ENCODE data around the gene AACS.
"Not testable (repeated sequence)": the region's sequence is repeated elsewhere in the genome, so short reads cannot be mapped to it uniquely, and the experiment has no call there.

AACS gene

DNA sequence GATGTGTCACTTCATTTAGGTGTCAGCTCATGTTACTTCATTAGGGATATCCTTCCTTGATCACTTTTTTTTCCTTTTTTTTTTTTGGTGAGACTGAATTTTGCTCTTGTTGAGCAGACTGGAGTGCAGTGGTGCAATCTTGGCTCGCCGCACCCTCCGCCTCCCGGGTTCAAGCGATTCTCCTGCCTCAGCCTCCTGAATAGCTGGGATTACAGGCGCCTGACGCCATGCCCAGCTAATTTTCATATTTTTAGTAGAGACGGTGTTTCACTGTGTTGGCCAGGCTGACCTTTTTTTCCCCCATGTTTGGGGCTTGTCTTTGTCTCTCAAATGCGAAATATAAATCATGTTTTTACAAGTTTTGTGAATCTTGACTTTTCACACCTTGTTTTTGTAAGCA lies 9.6 kb upstream of the AACS start:
- DNase-seq (ENCODE audit: low read depth, low spot score) = no peak

DNA sequence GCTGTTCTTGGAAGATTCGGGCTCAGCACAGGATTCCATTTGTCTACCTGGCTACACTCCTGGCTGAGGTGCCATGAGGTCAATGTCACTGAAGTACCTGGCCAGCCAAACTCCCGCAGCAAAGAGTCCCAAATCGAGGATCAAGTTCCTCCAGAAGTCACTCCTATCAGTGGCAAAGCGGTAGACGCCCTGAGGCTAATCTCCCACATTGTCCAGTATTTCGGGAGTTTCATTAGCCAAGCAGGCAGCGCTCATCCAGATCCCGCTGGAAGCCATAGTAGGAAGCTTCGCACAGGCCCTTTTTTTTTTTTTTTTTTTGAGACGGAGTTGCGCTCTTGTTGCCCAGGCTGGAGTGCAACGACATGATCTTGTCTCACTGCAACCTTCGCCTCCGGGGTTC lies 8.9 kb upstream of the AACS start:
- DNase-seq (ENCODE audit: low read depth, low spot score) = no peak

DNA sequence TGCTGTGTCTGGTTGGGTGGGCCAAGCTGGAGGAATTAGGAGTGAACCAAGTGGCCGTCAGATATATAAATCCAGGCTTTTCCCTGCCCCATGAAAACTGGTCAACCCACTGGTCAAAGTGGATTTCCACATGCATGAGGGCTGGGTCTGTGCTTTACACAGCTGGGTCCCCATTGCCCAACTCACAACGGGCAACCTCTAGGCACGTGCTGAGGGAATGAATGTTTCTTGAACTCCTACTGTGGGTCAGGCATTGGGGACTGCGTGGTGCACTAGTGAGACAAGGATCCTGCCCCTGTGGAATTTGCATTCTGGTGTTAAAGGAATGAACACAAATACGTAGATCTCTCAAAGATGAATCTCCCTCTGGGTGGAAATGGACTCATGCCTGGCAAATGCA lies 7.5 kb upstream of the AACS start:
- no peak for DNase-seq (ENCODE audit: low read depth, low spot score)

DNA sequence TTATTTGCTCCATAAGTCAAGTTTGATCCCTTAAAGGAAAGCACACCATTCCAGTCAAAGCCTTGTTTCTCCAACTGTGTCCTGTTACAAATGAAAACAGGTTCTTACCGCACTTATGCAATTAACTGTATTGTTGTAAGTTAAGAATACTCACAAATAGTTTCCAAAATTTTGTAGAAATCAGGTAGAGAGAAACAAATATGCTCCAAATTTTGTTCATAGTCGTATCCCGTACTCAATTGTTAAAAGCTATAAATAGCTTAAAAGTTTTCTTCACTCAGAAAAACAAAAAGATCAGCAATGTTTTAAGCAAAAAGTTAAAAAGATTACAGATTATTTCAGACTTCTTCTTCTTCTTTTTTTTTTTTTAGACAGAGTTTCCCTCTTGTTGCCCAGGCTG lies 4.0 kb upstream of the AACS start:
- DNase-seq (ENCODE audit: low read depth, low spot score) = no peak

DNA sequence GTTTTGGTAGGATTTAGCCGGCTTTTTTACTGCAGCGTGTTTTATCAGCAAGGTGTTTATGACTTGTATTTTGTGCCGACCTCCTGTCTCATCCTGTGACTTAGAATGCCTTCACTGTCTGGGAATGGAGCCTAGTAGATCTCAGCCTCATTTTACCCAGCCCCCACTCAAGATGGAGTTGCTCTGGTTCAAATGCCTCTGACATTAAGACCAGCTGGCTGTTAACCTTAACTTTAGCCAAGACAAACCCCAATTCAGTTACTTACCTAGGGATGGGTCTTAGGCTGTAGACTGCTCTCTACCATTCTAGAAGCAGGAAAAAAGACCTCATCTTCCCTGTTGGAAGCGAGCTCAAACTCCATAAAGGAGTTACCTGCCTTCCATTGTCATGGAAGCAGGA lies 1.7 kb upstream of the AACS start:
- DNase-seq (ENCODE audit: low read depth, low spot score) = not testable (repeated sequence)

DNA sequence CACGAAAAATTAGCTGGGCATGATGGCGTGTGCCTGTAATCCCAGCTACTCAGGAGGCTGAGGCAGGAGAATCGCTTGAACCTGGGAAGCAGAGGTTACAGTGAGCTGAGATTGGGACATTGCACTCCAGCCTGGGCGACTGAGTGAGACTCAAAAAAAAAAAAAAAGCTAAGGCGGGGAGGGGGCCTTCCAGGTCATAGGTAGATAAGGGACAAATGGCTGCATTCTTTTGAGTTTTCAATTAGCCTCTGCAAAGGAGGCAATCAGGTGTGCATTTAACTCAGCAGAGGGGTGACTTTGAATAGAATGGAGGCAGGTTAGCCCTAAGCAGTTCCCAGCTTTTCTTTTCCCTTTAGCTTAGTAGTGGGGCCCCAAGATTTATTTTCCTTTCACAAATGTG lies 743 bp upstream of the AACS start:
- no peak for DNase-seq (ENCODE audit: low read depth, low spot score)

DNA sequence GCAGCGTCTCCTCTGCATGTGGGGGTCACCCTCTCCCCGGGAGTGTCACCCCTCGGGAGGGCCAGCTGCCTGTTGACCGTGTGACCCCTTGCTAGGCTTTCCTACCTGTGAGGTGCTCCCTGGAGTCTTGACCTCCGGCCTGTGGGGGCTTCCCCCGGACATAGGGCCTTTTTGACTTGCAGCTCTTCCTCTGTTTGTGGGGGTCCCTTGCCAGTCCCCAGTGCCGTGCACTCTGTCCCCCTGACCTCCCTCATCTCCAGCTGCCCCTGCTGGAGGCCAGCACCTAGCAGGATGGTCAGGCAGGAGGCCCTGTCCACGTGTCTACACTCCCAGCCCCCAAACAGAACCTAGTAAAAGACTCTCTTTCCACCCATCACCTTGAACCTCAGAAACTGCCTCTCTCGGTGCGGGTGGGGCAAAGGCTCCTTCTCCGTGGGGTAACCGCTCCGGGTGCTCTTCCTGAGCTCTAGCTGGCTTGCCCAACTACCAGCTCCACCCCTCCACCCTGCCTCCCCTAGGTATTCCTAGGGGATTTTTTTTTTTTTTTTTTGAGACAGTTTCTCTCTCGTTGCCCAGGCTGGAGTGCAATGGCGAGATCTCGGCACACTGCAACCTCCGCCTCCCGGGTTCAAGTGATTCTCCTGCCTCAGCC lies 810 bp downstream of the AACS start:
- DNase-seq (ENCODE audit: low read depth, low spot score) = no peak

DNA sequence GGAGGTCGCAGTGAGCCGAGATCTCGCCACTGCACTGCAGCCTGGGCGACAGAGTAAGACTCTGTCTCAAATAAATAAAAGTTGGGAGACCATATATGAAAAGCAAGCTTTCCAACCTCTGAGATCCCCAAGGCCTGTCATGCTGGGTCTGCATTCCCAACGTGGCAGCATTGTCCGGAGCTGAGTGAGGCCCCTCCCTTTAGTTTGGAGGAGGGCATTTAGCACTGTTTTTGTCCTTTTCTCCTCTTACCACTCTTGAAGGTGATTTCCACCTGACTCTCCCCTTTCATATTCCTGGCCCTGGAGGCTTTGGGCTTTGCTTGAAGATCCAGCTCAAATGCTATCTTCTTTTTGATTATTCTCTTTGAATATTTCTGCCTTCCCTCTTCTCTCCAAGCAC lies 3.2 kb downstream of the AACS start:
- DNase-seq (ENCODE audit: low read depth, low spot score) = no peak

DNA sequence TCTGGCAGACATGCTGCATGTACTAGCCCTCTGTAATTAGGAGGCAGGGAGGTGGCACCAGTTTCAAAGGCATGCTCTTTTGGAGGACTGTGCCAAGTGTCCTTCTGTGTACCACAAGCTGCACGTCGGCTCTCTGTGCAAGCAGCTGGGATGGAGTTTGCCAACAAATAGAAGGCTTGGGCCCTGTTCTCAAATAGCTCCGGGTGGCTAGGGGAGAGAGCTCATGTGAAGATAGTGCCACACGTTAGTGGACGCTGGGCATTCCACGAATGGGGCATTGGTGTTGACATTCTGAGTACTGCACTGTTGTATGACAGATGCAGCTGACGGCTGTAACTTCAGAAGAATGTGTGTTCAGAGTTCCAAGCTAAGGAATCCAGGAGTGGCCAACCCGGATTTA lies 4.4 kb downstream of the AACS start:
- DNase-seq (ENCODE audit: low read depth, low spot score) = no peak

DNA sequence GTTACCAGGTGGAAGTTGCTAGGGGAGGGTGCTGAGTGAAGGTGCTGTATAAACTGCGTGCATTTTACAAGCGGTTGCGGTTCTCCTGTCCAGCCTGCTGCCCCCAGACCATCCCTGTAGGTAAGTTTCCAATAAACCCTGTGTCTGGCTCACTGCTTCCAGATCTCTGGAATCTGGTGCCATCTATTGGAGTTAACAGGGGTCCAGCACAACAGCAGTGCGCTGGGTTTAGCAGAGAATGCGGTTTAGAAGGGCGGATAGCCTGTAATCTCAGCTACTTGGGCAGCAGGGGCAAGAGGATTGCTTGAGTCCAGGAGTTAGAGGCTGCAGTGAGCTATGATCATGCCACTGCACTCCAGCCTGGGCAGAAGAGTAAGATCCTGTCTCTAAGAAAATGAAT lies 4.9 kb downstream of the AACS start:
- DNase-seq (ENCODE audit: low read depth, low spot score) = no peak

DNA sequence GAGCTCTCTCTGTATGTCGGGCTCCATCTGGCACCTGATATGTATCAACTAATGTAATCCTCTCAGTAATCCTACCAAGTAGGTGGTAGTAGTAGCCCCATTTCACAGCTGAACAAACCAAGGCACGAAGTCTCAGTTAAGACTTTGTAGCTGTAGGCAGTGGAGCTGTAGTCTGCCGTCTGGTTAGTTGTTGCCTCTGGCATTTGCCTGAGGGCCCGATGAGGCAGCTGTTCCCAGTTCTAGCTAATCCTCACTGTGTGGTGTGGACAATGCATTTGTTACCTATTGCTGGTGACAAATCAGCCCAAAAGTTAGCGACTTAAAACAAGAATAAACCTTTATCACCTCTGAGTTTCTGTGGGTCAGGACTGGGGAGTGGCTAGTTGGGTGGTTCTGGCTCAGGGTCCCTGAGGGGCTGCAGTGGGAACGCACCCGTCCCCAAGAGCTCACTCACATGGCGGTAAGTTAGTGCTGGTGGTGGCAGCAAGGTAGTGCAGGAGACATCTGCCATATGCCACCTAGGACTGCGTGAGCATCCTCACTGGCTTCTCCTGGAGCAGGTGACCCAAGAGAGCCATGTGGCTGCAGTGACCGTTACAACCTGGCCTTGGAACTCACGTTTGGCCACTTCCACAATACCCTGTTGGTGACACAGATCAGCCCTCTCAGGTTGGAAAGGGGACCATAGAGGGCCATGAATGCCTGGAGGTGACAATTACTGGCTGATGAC lies 5.6 kb downstream of the AACS start:
- no peak for DNase-seq (ENCODE audit: low read depth, low spot score)

DNA sequence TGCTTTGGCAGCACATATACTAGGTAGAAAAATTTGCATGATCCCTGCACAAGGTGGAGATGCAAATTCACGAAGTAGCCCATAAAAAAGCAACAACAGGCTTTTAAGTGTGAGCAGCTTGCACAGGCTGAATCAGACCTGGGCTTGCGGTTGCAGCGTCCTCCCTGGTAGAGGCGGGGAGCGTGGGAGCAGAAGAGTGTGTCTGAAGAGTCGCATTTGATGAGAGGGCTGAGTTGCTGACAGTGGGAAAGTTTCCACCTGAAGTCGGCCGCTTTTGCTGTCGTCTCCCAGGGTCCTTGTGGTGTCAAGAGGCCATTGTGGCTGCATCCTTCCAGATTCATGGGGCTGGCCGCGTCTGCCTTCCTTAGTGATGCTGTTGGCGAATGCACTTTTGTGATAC lies 6.2 kb downstream of the AACS start:
- no peak for DNase-seq (ENCODE audit: low read depth, low spot score)

DNA sequence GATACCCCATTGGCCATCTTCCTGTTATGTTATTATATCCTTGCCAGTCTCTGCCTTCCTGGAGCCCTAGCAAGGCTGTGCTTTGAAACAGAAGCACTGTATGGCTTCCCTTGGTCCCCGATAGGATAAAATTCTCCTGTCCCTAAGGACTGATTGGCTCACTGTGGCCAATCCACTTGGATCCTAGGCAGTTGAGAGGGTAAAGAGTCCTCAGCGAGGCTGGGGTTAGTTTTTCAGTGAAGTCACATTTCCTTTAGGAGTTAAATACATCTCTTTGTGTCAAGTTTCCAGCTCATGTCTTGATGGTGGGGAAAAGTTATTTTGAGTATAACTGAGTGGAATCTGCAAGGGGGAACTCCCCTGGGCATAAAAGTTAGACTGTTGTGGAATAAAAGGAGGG lies 7.3 kb downstream of the AACS start:
- no peak for DNase-seq (ENCODE audit: low read depth, low spot score)

DNA sequence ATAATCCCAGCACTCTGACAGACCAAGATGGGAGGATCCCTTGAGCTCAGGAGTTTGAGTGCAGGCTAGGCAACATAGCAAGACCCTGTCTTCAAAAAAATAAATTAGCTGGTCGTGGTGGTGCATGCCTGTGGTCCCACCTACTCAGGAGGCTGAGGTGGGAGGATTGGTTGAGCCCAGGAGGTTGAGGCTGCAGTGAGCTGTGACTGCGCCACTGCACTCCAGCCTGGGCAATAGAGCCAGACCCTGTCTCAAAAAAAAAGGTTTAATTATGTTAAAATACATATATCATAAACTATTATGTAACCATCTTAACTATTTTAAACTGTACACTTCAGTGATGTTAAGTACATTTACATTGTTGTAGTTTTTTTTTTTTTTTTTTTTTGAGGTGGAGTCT lies 9.1 kb downstream of the AACS start:
- not testable (repeated sequence) for DNase-seq (ENCODE audit: low read depth, low spot score)

DNA sequence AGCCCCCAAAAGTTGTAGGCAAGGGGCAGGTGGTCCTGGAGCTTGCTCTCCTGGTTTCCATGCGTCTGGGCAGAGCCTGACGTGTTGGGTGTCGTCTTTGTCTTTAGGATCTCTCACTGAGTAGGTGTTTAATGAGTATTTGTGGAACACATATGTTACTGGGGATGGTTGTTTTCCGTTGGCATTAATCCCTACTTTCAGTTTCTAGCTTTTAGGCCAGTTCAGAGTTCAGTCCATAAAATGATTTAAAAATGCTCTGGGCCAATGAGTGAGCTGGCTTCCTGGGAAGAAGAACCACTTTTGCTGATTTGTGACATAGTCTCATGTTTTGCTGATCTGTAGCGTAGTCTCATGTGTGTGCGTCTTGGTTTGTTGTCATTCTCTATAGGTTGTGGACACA lies 10.9 kb downstream of the AACS start:
- DNase-seq (ENCODE audit: low read depth, low spot score) = no peak

DNA sequence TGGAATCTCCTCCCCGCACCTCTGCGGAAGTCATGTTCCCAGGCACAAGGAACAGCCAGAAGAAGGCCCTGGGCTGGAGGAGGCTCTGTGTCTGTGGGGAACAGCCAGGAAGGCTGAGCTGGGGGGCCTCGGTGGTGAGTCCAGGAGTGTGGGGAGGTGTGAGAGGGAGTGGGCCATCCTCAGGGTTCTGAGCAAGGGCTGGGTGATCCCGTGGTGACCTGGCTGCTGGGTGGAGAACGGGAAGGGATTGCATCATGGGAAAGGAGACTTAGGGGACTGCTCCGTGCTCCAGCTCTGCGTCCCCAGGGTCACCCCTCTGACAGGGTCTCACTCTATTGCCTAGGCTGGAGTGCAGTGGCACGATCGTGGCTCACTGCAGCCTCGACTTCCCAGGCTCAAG lies 13.8 kb downstream of the AACS start:
- no peak for DNase-seq (ENCODE audit: low read depth, low spot score)

DNA sequence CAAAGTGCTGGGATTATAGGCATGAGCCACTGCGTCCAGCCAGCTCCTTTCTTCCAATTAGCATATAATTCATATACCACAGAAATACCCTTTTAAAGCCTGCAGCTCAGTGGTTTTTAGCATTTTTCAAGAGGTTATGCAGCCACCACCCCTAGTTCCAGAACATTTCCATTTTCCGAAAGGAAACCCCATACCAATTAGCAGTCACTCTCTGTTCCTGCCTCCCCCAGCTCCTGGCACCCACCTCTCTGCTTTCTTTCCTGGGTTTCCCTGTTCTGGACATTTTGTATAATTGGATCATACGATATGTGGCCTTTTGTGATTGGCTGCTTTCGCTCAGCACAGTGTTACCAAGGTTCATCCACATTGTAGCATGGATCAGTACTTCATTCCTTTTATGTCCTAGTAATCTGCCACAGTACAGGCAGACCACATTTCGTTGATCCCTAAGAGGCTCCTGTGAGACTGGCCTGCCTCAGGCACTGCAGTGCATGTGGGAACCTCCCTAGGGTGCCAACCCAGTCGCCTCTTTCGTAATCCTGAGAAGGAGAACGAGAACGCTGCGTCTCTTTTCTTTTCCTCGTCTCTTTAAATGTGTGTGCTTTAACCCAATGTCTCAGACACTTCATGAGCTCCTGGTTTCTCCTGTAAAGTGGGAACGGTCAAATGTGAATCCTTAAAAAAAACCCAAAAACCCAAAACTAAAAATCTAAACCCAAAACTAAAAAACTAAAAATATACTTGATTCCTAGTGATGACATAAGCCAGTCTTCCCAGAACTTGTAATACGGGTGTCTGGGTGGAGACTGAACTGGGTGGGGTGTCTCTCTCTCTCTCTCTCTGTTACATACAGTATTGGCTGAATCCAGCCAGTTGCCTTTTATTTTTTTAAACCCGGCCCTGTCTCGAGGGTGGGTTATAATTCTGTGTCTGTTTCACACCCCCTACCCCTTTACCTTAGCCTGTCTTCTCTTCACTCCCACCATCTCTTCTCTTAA lies 14.7 kb downstream of the AACS start:
- no peak for DNase-seq (ENCODE audit: low read depth, low spot score)

DNA sequence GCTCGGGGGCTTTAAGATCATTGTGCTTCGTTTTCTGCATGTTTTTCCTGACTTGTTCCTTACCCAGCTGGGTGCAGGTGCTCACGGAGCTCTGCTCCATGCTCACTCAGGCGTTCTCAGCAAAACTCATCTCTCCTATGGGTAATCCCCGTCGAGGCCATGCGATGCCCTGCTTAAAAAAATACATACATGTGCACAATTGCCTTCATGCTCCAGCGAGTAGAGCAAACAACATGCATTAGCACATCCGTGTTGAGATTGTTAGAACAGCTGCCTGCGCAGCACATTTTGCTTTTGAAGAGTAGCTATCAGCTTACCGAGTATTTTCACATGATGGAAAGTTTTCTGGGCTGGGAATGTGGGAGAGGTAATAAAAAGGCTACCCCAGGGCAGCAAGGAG lies 16.2 kb downstream of the AACS start:
- no peak for DNase-seq (ENCODE audit: low read depth, low spot score)

DNA sequence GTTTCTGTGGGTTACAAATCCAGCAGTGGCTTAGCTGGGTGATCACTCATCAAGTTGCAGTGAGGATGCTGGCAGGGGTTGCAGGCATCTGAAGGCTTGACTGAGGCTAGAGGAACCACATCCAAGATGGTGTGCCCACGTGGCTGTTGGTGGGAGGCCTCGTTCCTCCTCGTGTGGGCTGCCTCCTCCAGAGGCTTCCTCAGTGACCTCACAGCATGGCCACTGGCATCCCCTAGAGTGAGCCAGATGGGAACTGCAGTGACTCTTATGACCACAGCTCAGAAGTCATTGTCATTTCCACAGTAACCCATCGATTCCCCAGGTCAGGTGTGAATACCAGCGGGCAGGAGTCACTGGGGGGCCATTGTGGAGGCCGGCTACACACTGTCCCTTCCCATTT lies 17.8 kb downstream of the AACS start:
- DNase-seq (ENCODE audit: low read depth, low spot score) = no peak

DNA sequence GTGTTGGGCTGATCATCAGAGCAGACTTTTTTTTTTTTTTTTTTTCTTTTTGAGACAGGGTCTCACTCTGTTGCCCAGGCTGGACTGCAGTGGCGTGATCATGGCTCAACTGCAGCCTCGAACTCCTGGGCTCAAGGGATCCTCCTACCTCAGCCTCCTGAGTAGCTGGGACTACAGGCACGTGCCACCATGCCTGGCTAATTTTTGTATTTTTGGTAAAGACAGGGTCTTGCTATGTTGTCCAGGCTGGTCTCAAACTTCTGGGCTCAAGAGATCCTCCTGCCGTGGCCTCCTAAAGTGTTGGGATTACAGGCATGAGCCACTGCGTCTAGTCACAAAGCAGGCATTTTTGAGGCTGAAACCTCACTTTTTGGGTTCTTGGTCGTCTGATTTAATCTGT lies 23.0 kb downstream of the AACS start:
- DNase-seq (ENCODE audit: low read depth, low spot score) = not testable (repeated sequence)

DNA sequence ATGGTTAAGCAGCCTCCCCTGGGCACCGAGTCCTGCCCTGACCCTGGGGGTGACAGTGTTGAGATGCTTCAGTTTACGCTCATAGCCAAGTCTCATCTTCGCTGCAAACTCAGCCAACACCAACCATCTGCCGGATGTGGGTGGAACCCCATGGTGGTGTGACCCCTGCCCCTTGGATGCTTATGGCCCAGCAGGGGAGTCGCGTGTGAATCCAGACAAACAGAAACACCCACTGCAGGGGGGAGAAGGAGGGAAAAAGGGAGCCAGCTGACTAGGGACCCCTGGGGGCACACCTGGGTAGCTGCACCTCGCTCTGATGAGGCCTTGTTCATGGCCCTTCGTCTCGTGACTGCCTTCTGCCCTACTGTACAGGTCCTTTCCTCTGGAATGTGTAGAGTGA lies 23.8 kb downstream of the AACS start:
- no peak for DNase-seq (ENCODE audit: low read depth, low spot score)

DNA sequence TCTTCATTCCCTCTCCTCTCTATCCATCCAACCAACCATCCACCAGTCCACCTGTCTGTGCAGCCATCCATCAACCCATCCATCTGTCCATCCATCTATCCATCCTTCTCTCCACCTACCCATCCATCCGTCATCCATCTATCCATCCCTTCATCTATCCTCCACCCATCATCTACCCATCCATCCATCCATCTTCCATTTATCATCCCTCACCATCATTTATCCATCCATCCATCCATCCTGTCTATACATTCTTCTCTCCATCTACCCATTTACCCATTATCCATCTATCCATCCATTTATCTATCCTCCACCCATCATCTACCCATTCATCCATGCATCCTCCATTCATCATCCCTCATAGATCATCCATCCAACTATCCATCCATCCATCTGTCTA lies 24.4 kb downstream of the AACS start:
- DNase-seq (ENCODE audit: low read depth, low spot score) = no peak

DNA sequence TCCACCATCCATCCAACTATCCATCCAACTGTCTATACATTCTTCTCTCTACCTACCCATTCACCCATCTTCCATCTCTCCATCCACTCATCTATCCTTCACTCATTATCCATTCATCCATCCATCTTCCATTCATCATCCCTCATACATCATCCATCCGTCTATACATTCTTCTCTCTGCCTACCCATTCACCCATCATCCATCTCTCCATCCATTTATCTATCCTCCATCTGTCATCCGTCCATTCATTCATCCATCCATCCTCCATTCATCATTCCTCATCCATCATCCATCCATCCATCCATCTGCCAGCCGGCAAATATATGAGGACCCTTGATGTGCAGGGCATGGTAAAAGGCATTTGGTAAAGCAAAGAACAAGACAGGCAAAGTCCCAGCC lies 25.2 kb downstream of the AACS start:
- DNase-seq (ENCODE audit: low read depth, low spot score) = no peak

All from iPS DF 19.7 (cell line).